Hematopoietic multipotent progenitor cell (in vitro differentiated cells): ENCODE measurements around the gene MYO10. TPM values are rescaled to one million over a fixed set of nuclear protein-coding genes. Genes with fewer than 3 reads are reported as not detected.
"Not testable (repeated sequence)": the region's sequence is repeated elsewhere in the genome, so short reads cannot be mapped to it uniquely, and the experiment has no call there.

ENCODE experiments used
- DNase-seq, 3 donors: peaks; one replicate each; pipeline ENCODE4 v3.0.0-alpha.2; 2011 to 2015; ENCODE audit warnings: low read depth in 2 of 3, low spot score in 2 of 3
- total RNA-seq: library from RNA; depleted of rRNA; stranded (reverse); fragments of >200 nt; gene quantifications from one replicate; pipeline ENCODE4 v1.2.3, GENCODE V29; 2012

Gene MYO10
- total RNA-seq, 1 donor: 0.54 TPM

- DNase-seq: no peak
Measured at GRCh38 chr5:16889972-16890519, 46.0 kb downstream of the MYO10 start.

- no peak for DNase-seq
Measured at GRCh38 chr5:16889203-16889971, 46.7 kb downstream of the MYO10 start.

GRCh38 chr5:16888694-16889124 lies 47.4 kb downstream of the MYO10 start:
- no peak for DNase-seq

GRCh38 chr5:16886793-16887345 lies 49.2 kb downstream of the MYO10 start:
- no peak for DNase-seq

DNA sequence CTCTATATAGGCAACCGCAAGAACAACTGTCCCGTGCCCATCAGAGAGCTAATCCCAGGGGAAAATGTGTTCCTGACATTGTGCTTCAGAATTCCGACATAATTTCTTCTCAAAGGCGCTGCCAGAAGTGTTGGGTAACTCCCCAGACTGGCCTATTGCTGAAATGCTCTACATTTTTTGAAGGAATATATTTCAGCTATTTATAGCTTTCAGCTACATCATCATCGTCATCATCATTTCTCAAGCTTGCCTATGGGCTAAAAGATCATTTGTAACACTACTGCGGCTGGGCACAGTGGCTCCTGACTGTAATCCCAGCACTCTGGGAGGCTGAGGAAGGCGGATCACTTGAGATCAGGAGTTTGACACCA lies 49.7 kb downstream of the MYO10 start:
- no peak for DNase-seq

- DNase-seq: no peak
Measured at GRCh38 chr5:16885635-16886365, 50.3 kb downstream of the MYO10 start.

GRCh38 chr5:16884595-16884994 lies 51.5 kb downstream of the MYO10 start:
- DNase-seq: no peak

DNA sequence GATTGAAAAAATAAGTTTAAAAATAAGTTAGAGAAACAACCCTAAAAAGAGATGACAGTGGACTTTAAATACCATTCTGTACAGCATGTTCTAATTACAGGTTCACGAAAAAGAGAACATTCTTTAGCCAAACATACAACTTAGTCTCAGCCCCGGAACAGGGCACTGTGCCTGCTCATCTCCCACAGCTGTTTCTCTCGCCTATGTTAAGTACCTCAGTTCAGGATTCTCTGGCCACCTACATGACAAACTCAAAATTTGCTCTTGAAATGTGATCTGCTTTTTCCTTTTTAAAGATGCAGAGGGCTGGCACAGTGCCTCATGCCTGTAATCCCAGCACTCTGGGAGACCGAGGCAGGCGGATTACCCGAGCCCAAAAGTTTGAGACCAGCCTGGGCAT lies 52.3 kb downstream of the MYO10 start:
- no peak for DNase-seq

DNA sequence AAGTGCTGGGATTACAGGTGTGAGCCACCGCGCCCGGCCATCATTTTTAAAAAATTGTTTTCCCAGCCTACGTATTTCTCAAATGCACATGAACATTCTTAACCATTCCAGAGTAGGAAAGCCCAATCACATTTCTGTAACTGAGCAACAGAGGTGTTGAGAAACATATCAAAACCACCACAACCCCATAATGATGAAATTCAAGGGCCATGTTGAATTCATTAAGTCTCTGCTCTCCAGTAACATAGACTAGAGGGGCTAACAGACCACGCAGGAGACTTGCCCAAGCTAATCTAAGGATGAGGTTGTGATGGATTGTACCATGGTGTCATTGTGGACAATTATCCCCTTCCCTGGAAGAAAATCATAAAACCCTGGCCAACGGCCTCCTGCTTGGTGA lies 52.9 kb downstream of the MYO10 start:
- DNase-seq: no peak

- DNase-seq: no peak
Measured at GRCh38 chr5:16881251-16881650, 54.8 kb downstream of the MYO10 start.

- DNase-seq: no peak
Measured at GRCh38 chr5:16880547-16880946, 55.5 kb downstream of the MYO10 start.

GRCh38 chr5:16879650-16880049 lies 56.4 kb downstream of the MYO10 start:
- DNase-seq: no peak

GRCh38 chr5:16879191-16879590 lies 56.9 kb downstream of the MYO10 start:
- DNase-seq: no peak

DNA sequence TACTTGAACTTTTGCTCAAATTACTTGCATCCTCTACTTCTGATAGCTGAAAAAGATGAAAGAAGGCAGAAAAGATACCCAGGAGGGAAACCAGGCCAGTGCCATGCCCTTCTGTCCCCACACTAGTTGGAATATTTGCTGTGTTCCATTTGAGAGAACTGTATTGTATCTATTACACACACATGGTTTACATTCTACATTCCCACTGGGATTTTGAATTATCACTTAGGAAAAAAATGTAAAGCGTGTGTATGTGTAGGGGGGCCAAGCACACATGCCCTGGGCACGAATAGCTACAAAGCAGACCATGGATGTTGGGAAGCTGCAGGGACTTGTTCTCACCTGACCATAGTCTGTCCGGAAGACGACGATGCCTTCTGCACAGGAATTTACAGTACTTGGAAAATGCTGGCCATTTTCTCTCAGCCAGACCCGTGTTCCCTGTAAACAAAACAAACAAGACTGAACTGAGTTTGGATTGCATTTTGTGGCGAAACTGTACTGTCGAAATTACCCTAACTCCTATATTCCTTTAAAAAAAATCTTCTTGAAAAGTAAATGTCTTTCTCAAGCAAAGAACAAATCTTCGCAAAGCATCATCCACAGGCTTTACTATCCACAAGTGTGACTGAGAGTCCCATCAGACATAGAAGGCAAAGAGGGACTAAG lies 58.7 kb downstream of the MYO10 start:
- DNase-seq: no peak

DNA sequence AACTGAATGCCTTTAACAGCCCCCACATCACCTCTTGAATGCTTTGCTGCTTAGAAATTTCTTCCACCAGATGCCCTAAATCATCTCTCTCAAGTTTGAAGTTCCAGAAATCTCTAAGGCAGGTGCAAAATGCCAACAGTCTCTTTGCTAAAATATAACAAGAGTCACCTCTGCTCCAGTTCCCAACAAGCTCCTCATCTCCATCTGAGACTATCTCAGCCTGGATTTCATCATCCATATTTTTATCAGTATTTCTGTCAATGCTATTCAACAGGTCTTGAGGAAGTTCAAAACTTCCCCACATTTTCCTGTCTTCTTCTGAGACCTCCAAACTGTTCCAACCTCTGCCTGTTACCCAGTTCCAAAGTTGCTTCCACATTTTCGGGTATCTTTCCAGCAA lies 61.7 kb downstream of the MYO10 start:
- DNase-seq: not testable (repeated sequence)

DNA sequence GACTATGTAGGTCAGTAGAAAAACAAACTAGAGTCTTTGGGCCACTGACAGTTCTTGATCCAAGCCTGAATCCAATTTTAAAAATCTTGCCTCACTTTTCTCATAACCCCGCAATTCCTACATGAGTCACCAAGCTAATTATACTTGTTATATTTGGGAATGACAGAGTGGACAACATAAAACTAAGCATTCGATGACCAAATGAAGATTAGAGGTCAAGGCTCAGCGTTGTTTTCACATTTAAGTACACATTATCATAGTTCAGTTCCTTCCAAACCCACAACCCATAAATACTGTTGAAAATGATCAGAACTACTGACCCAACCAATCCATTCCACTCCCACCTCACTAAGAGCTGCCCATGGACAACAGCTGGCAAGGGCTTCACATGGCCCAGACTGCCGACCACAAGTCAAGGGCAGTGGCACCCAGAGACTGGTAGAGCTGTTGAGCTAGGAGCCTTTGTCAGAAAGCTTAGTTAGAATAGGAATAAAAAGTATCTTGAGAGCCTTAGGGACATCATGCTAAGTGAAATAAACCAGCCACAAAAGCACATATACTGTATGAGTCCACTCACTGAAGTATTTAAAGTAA lies 64.2 kb downstream of the MYO10 start:
- no peak for DNase-seq

DNA sequence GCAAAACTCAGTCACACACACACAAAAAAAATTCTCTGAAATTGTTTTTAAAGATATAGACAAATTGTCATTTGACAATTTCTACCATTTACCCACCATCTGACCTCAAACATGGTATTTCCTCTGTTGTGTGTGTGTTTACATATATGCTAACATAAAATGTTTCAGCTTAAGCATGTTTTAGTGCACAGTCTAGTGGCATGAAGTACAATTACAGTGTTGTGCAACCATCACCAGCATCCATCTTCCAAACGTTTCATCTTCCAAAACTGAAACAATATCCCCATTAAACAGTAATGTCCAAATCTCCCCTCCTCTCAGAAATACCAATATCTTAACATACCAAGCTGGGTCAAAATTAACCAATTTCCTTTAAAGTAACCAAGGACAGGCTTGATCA lies 65.2 kb downstream of the MYO10 start:
- no peak for DNase-seq

GRCh38 chr5:16869821-16870796 lies 66.0 kb downstream of the MYO10 start:
- no peak for DNase-seq

GRCh38 chr5:16867577-16867953 lies 68.5 kb downstream of the MYO10 start:
- no peak for DNase-seq
